ENCODE data around the gene PRSS57. TPM values are rescaled to one million over a fixed set of nuclear protein-coding genes. Genes with fewer than 3 reads are reported as not detected.

PRSS57 gene
- polyA plus RNA-seq, 1 of the 3 experiments (the other 2 are of a cell fraction) = not detected

- no peaks in the 10 kb centered on the region for H3K9me3 ChIP-seq
- WGBS (ENCODE audit: low lambda C conversion rate) = 94% methylated on average over 51 of the region's 52 CpGs
- POLR2A ChIA-PET = interaction anchor here (0.9 kb wide), 1 partner anchor 15 kb away, joined by 3 read pairs; the partner anchor contains the start of gene RNF126
- H3K9ac ChIP-seq = no peak overlapping the region
- H2AFZ ChIP-seq (ENCODE audit: low read depth) = no peak overlapping the region
- no peaks in the 10 kb centered on the region for H3K27me3 ChIP-seq (ENCODE audit: insufficient read depth)
- no peak overlapping the region for H3K4me3 ChIP-seq (ENCODE audit: low read depth in 2 of 2, low read length in 1 of 2)
- no peaks in the 10 kb centered on the region for H3F3A ChIP-seq (replicated peaks; ENCODE audit: insufficient read depth)
- H3K9me2 ChIP-seq = no peaks in the 10 kb centered on the region
- peaks cover 12% of the 10 kb centered on the region for H3K79me2 ChIP-seq (ENCODE audit: insufficient read depth)
- peaks cover 11% of the 10 kb centered on the region for H4K20me1 ChIP-seq (ENCODE audit: insufficient read depth)
- H3K4me2 ChIP-seq = no peak overlapping the region
- no peaks in the 10 kb centered on the region for H3K4me1 ChIP-seq (ENCODE audit: control insufficient read depth in 1 of 2, insufficient read depth in 2 of 2, low read depth in 1 of 2, low read length in 1 of 2)
- DNase-seq = no peak
- CTCF ChIA-PET = no interaction called here
- no peak overlapping the region for H3K27ac ChIP-seq (ENCODE audit: low read depth in 2 of 2, low read length in 1 of 2)
- peaks cover 0 to 59% of the 10 kb centered on the region in 2 experiments for H3K36me3 ChIP-seq (replicated peaks in 1 of 2; ENCODE audit: control insufficient read depth in 1 of 2, insufficient read depth in 2 of 2, low read length in 1 of 2)
- TF ChIP-seq USF1 (IDR thresholded peaks at IDR 0.05; ENCODE audit: borderline replicate concordance, low read depth) = no peak
- TF ChIP-seq JUND (IDR thresholded peaks at IDR 0.05) = no peak
- TF ChIP-seq YY1 (IDR thresholded peaks at IDR 0.05; ENCODE audit: low read depth) = no peak
- TF ChIP-seq NFIC (IDR thresholded peaks at IDR 0.05; ENCODE audit: borderline replicate concordance) = no peak
- no peak for TF ChIP-seq GATA2 (CRISPR knock-in tag; IDR thresholded peaks at IDR 0.05)
- no peak for TF ChIP-seq EZH2phosphoT487 (IDR thresholded peaks at IDR 0.05; ENCODE audit: borderline replicate concordance, low read depth)
- no peak for TF ChIP-seq RAD21 (IDR thresholded peaks at IDR 0.05; ENCODE audit: low read length)
- no peak for TF ChIP-seq FOXJ3 (CRISPR knock-in tag; IDR thresholded peaks at IDR 0.05)
- TF ChIP-seq FOXM1 (IDR thresholded peaks at IDR 0.05; ENCODE audit: low read depth) = no peak
- TF ChIP-seq CTCF (IDR thresholded peaks at IDR 0.05) = no peak
- no peak for TF ChIP-seq ZBTB33 (IDR thresholded peaks at IDR 0.05; ENCODE audit: borderline replicate concordance, low read depth)
- no peak for TF ChIP-seq MXI1 (IDR thresholded peaks at IDR 0.05; ENCODE audit: low read depth, low read length)
- TF ChIP-seq RCOR1 (IDR thresholded peaks at IDR 0.05; ENCODE audit: low read length) = no peak
- no peak for TF ChIP-seq EP300 (IDR thresholded peaks at IDR 0.05; ENCODE audit: borderline replicate concordance in 1 of 2, low read depth in 1 of 2, low read length in 1 of 2)
- TF ChIP-seq TAF1 (IDR thresholded peaks at IDR 0.05; ENCODE audit: borderline replicate concordance, low read depth, low read length) = no peak
Observed at GRCh38 chr19:647566-648284, 47.5 kb downstream of the PRSS57 start.
